GM19397 (cell line): ENCODE measurements around the gene IL17RE.
"Not testable (repeated sequence)": the region's sequence is repeated elsewhere in the genome, so short reads cannot be mapped to it uniquely, and the experiment has no call there.

Source experiments
- ATAC-seq: cut with Tn5 transposase; IDR thresholded peaks from one replicate; pipeline ENCODE4 v1.9.1; 2021; ENCODE audit warnings: mild to moderate bottlenecking, moderate library complexity; ENCODE audit not compliant: unreplicated experiment

The IL17RE gene

GRCh38 chr3:9932843-9933560 is 30.4 kb downstream of the IL17RE start:
- peak; percentile 66 for ATAC-seq

- ATAC-seq: peak; percentile 86
These were observed 31.1 kb downstream of the IL17RE start, which contains the start of gene CRELD1 for GRCh38 chr3:9933561-9934234. CRELD1 (plus strand) TSS chr3:9933834; CDS start chr3:9934439, 605 bp downstream.

GRCh38 chr3:9934235-9934621 is 31.6 kb downstream of the IL17RE start:
- ATAC-seq: no peak

- no peak for ATAC-seq
These were observed 32.3 kb downstream of the IL17RE start for GRCh38 chr3:9934993-9935392.

- ATAC-seq: no peak
These were observed 33.4 kb downstream of the IL17RE start for GRCh38 chr3:9935966-9936510.

- no peak for ATAC-seq
These were observed 35.0 kb downstream of the IL17RE start for GRCh38 chr3:9937486-9938238.

GRCh38 chr3:9938966-9939365 is 36.3 kb downstream of the IL17RE start:
- no peak for ATAC-seq

- not testable (repeated sequence) for ATAC-seq
These were observed 37.3 kb downstream of the IL17RE start for GRCh38 chr3:9939906-9940305.

GRCh38 chr3:9940746-9941145 is 38.1 kb downstream of the IL17RE start:
- no peak for ATAC-seq

- no peak for ATAC-seq
These were observed 39.5 kb downstream of the IL17RE start for GRCh38 chr3:9942164-9942563.

- no peak for ATAC-seq
These were observed 40.5 kb downstream of the IL17RE start for GRCh38 chr3:9942934-9943690.

- no peak for ATAC-seq
These were observed 41.6 kb downstream of the IL17RE start for GRCh38 chr3:9944271-9944670.

- ATAC-seq: no peak
These were observed 42.7 kb downstream of the IL17RE start for GRCh38 chr3:9945358-9945757.

GRCh38 chr3:9946112-9947024 is 43.7 kb downstream of the IL17RE start:
- ATAC-seq: no peak

- ATAC-seq: no peak
These were observed 44.7 kb downstream of the IL17RE start for GRCh38 chr3:9947025-9947995.

GRCh38 chr3:9948586-9948985 is 45.9 kb downstream of the IL17RE start:
- ATAC-seq: no peak

- ATAC-seq: no peak
These were observed 46.5 kb downstream of the IL17RE start for GRCh38 chr3:9949115-9949514.

GRCh38 chr3:9949626-9950025 is 47.0 kb downstream of the IL17RE start:
- no peak for ATAC-seq

GRCh38 chr3:9951126-9951525 is 48.5 kb downstream of the IL17RE start:
- ATAC-seq: no peak
